SK-N-SH (cell line): ENCODE data around the gene FAM107B.

Source experiments
- CTCF ChIP-seq: fragments of 200-600 bp; sonication (generic); IDR thresholded peaks from 2 replicates; pipeline ENCODE4 v1.6.1; 2017; ENCODE audit warnings: antibody characterized with exemption, mild to moderate bottlenecking, moderate library complexity
- ELF1 ChIP-seq: IDR thresholded peaks from 2 replicates; pipeline ENCODE4 v1.4.0; 2012
- EP300 ChIP-seq, 2 experiments: IDR thresholded peaks; 2 replicates each; pipeline versions ENCODE4 v1.4.0 to v1.6.1; 2012; ENCODE audit warnings: borderline replicate concordance in 1 of 2, low read depth in 1 of 2, low read length in 1 of 2
- GABPA ChIP-seq: IDR thresholded peaks from 2 replicates; pipeline ENCODE4 v1.4.0; 2012; ENCODE audit warnings: low read depth, mild to moderate bottlenecking
- JUND ChIP-seq: IDR thresholded peaks from 2 replicates; pipeline ENCODE4 v1.4.0; 2012
- MAX ChIP-seq: IDR thresholded peaks from 2 replicates; pipeline ENCODE4 v1.4.0; 2012; ENCODE audit warnings: low read depth
- MXI1 ChIP-seq: IDR thresholded peaks from 2 replicates; pipeline ENCODE4 v1.6.1; 2012; ENCODE audit warnings: mild to moderate bottlenecking, low read depth, low read length, improper control_type of control experiment
- POLR2AphosphoS5 ChIP-seq: IDR thresholded peaks from 2 replicates; pipeline ENCODE4 v1.6.1; 2012; ENCODE audit warnings: low read depth, low read length
- RAD21 ChIP-seq: IDR thresholded peaks from 2 replicates; pipeline ENCODE4 v1.6.1; 2012; ENCODE audit warnings: mild to moderate bottlenecking, low read length
- REST ChIP-seq: IDR thresholded peaks from 2 replicates; pipeline ENCODE4 v1.6.1; 2012; ENCODE audit warnings: mild to moderate bottlenecking, low read depth, low read length, moderate library complexity
- SMC3 ChIP-seq: IDR thresholded peaks from 2 replicates; pipeline ENCODE4 v1.6.1; 2012; ENCODE audit warnings: low read depth, low read length, improper control_type of control experiment
- TEAD4 ChIP-seq: IDR thresholded peaks from 2 replicates; pipeline ENCODE4 v1.4.0; 2012; ENCODE audit warnings: mild to moderate bottlenecking, borderline replicate concordance; ENCODE audit not compliant: insufficient read depth
- USF2 ChIP-seq: fragments of 150-350 bp; IDR thresholded peaks from 2 replicates; pipeline ENCODE4 v1.6.1; 2017; ENCODE audit warnings: antibody characterized with exemption, low read length, low read depth, borderline replicate concordance
- YY1 ChIP-seq: IDR thresholded peaks from 2 replicates; pipeline ENCODE4 v1.4.0; 2012; ENCODE audit warnings: low read depth, mild to moderate bottlenecking

- TF ChIP-seq ELF1 = no peak
- TF ChIP-seq CTCF = no peak
- no peak for TF ChIP-seq POLR2AphosphoS5
- no peak for TF ChIP-seq SMC3
- TF ChIP-seq TEAD4 = no peak
- TF ChIP-seq EP300 (IDR thresholded peaks at IDR 0.05; ENCODE audit: borderline replicate concordance in 1 of 2, low read depth in 1 of 2, low read length in 1 of 2) = no peak
- no peak for TF ChIP-seq JUND
- no peak for TF ChIP-seq RAD21
- no peak for TF ChIP-seq REST
- no peak for TF ChIP-seq GABPA
- no peak for TF ChIP-seq MXI1
- TF ChIP-seq YY1 = no peak
- TF ChIP-seq MAX = no peak
- no peak for TF ChIP-seq USF2
These were observed 195.3 kb downstream of the FAM107B start for GRCh38 chr10:14579405-14579804.
